Stimulated activated naive CD8-positive, alpha-beta T cell treated with anti-CD3 and anti-CD28 coated beads, Interleukin-15, Interleukin-2, amounts not matched to agents 100 ng/mL and 50 ng/mL, for 24 hours (primary cell): ENCODE measurements around the gene PFDN4.
"Not testable (repeated sequence)": the region's sequence is repeated elsewhere in the genome, so short reads cannot be mapped to it uniquely, and the experiment has no call there.

Experiments
- H3K27ac Mint-ChIP-seq: one replicate; pipeline ENCODE4 v1.8.0; 2021; ENCODE audit warnings: mild to moderate bottlenecking, mixed read lengths
- H3K27me3 Mint-ChIP-seq: one replicate; pipeline ENCODE4 v1.8.0; 2021; ENCODE audit warnings: mixed read lengths
- H3K36me3 Mint-ChIP-seq: one replicate; pipeline ENCODE4 v1.8.0; 2021; ENCODE audit warnings: low read depth, mixed read lengths
- H3K4me1 Mint-ChIP-seq: one replicate; pipeline ENCODE4 v1.8.0; 2021; ENCODE audit warnings: low read depth, mixed read lengths
- H3K4me3 Mint-ChIP-seq: one replicate; pipeline ENCODE4 v1.8.0; 2021; ENCODE audit warnings: mild to moderate bottlenecking, mixed read lengths
- H3K9me3 Mint-ChIP-seq: one replicate; pipeline ENCODE4 v1.8.0; 2021; ENCODE audit warnings: mixed read lengths

Gene PFDN4

GRCh38 chr20:54250691-54251090, 42.8 kb downstream of the PFDN4 start:
- H3K4me3 Mint-ChIP-seq: no peak overlapping the region
- no peaks in the 10 kb centered on the region for H3K27me3 Mint-ChIP-seq
- no peaks in the 10 kb centered on the region for H3K4me1 Mint-ChIP-seq
- H3K27ac Mint-ChIP-seq: no peak overlapping the region
- H3K36me3 Mint-ChIP-seq: no peaks in the 10 kb centered on the region
- peaks cover 7% of the 10 kb centered on the region for H3K9me3 Mint-ChIP-seq

GRCh38 chr20:54251096-54251495, 43.2 kb downstream of the PFDN4 start:
- H3K9me3 Mint-ChIP-seq: peaks cover 7% of the 10 kb centered on the region
- H3K36me3 Mint-ChIP-seq: no peaks in the 10 kb centered on the region
- H3K27ac Mint-ChIP-seq: no peak overlapping the region
- peaks cover under 1% of the 10 kb centered on the region for H3K27me3 Mint-ChIP-seq
- no peaks in the 10 kb centered on the region for H3K4me1 Mint-ChIP-seq
- H3K4me3 Mint-ChIP-seq: no peak overlapping the region

- Mint-ChIP-seq H3K4me1 (no peaks in the 10 kb centered on the region), H3K4me3 (no peak overlapping the region), H3K27ac (no peak overlapping the region), H3K36me3 (no peaks in the 10 kb centered on the region), H3K9me3 (no peaks in the 10 kb centered on the region), H3K27me3 (peaks cover 8% of the 10 kb centered on the region)
Measured at GRCh38 chr20:54254596-54254995, 46.7 kb downstream of the PFDN4 start.

GRCh38 chr20:54255157-54255556, 47.3 kb downstream of the PFDN4 start:
- Mint-ChIP-seq H3K4me3 (no peak overlapping the region), H3K9me3 (no peaks in the 10 kb centered on the region), H3K36me3 (no peaks in the 10 kb centered on the region), H3K4me1 (no peaks in the 10 kb centered on the region), H3K27me3 (peaks cover 8% of the 10 kb centered on the region), H3K27ac (no peak overlapping the region)

GRCh38 chr20:54256202-54256601, 48.3 kb downstream of the PFDN4 start:
- no peak overlapping the region for H3K27ac Mint-ChIP-seq
- H3K9me3 Mint-ChIP-seq: no peaks in the 10 kb centered on the region
- H3K36me3 Mint-ChIP-seq: no peaks in the 10 kb centered on the region
- no peak overlapping the region for H3K4me3 Mint-ChIP-seq
- peaks cover 8% of the 10 kb centered on the region for H3K27me3 Mint-ChIP-seq
- H3K4me1 Mint-ChIP-seq: no peaks in the 10 kb centered on the region

GRCh38 chr20:54257071-54257816, 49.4 kb downstream of the PFDN4 start:
- Mint-ChIP-seq H3K4me1 (no peaks in the 10 kb centered on the region), H3K4me3 (no peak overlapping the region), H3K27ac (no peak overlapping the region), H3K36me3 (no peaks in the 10 kb centered on the region), H3K27me3 (peaks cover 8% of the 10 kb centered on the region), H3K9me3 (no peaks in the 10 kb centered on the region)

GRCh38 chr20:54260116-54260515, 52.2 kb downstream of the PFDN4 start:
- Mint-ChIP-seq H3K36me3 (no peaks in the 10 kb centered on the region), H3K9me3 (no peaks in the 10 kb centered on the region), H3K27ac (no peak overlapping the region), H3K27me3 (peaks cover 19% of the 10 kb centered on the region), H3K4me1 (no peaks in the 10 kb centered on the region), H3K4me3 (no peak overlapping the region)

GRCh38 chr20:54262671-54263070, 54.8 kb downstream of the PFDN4 start:
- Mint-ChIP-seq H3K4me3 (no peak overlapping the region), H3K4me1 (peaks cover 19% of the 10 kb centered on the region), H3K27me3 (peaks cover 12% of the 10 kb centered on the region)

GRCh38 chr20:54263116-54263690, 55.3 kb downstream of the PFDN4 start:
- H3K36me3 Mint-ChIP-seq: no peaks in the 10 kb centered on the region
- no peak overlapping the region for H3K27ac Mint-ChIP-seq

More at GRCh38 chr20:54262671-54263070, 54.8 kb downstream of the PFDN4 start:
- H3K9me3 Mint-ChIP-seq: no peaks in the 10 kb centered on the region
- H3K36me3 Mint-ChIP-seq: no peaks in the 10 kb centered on the region
- no peak overlapping the region for H3K27ac Mint-ChIP-seq

GRCh38 chr20:54265791-54266190, 57.9 kb downstream of the PFDN4 start:
- H3K27me3 Mint-ChIP-seq: peaks cover 33% of the 10 kb centered on the region
- not testable (repeated sequence) for H3K9me3 Mint-ChIP-seq, H3K27ac Mint-ChIP-seq, H3K36me3 Mint-ChIP-seq, H3K4me3 Mint-ChIP-seq
- H3K4me1 Mint-ChIP-seq: peaks cover 22% of the 10 kb centered on the region

More at GRCh38 chr20:54263116-54263690, 55.3 kb downstream of the PFDN4 start:
- peaks cover 22% of the 10 kb centered on the region for H3K4me1 Mint-ChIP-seq
- H3K4me3 Mint-ChIP-seq: no peak overlapping the region
- no peaks in the 10 kb centered on the region for H3K9me3 Mint-ChIP-seq
- H3K27me3 Mint-ChIP-seq: peaks cover 17% of the 10 kb centered on the region

- no peaks in the 10 kb centered on the region for H3K36me3 Mint-ChIP-seq
Measured at GRCh38 chr20:54266844-54267243, 59.0 kb downstream of the PFDN4 start.

GRCh38 chr20:54267483-54268003, 59.7 kb downstream of the PFDN4 start:
- Mint-ChIP-seq H3K9me3 (no peaks in the 10 kb centered on the region), H3K4me3 (no peak overlapping the region), H3K27ac (no peak overlapping the region), H3K4me1 (peaks cover 22% of the 10 kb centered on the region), H3K27me3 (peaks cover 43% of the 10 kb centered on the region), H3K36me3 (no peaks in the 10 kb centered on the region)

More at GRCh38 chr20:54266844-54267243, 59.0 kb downstream of the PFDN4 start:
- H3K9me3 Mint-ChIP-seq: no peaks in the 10 kb centered on the region
- peaks cover 36% of the 10 kb centered on the region for H3K27me3 Mint-ChIP-seq
- peaks cover 22% of the 10 kb centered on the region for H3K4me1 Mint-ChIP-seq
- H3K4me3 Mint-ChIP-seq: no peak overlapping the region
- H3K27ac Mint-ChIP-seq: no peak overlapping the region

- Mint-ChIP-seq H3K9me3 (no peaks in the 10 kb centered on the region), H3K27me3 (peaks cover 41% of the 10 kb centered on the region), H3K27ac (no peak overlapping the region), H3K4me1 (peaks cover 22% of the 10 kb centered on the region), H3K4me3 (no peak overlapping the region), H3K36me3 (no peaks in the 10 kb centered on the region)
Measured at GRCh38 chr20:54268941-54269340, 61.1 kb downstream of the PFDN4 start.
